Nephron (organoid): ENCODE data around the gene KAT6B.
A peak's percentile ranks its signal among the peaks of the same experiment; 100 is the strongest.
"Not testable (repeated sequence)": the region's sequence is repeated elsewhere in the genome, so short reads cannot be mapped to it uniquely, and the experiment has no call there.

Experiments used
- H3K27ac Mint-ChIP-seq, 3 experiments: 2 replicates each; pipeline ENCODE4 v1.8.0; 2020; ENCODE audit warnings: mixed read lengths in 3 of 3, mild to moderate bottlenecking in 2 of 3, moderate library complexity in 1 of 3
- H3K27me3 Mint-ChIP-seq: 2 replicates; pipeline ENCODE4 v1.8.0; 2021; ENCODE audit warnings: low read depth, mild to moderate bottlenecking, moderate library complexity, mixed read lengths
- H3K36me3 Mint-ChIP-seq: 2 replicates; pipeline ENCODE4 v1.8.0; 2020; ENCODE audit warnings: low read depth, mixed read lengths
- H3K4me1 Mint-ChIP-seq: 2 replicates; pipeline ENCODE4 v1.8.0; 2020; ENCODE audit warnings: mixed read lengths
- H3K4me3 Mint-ChIP-seq, 3 experiments: 2 replicates each; pipeline ENCODE4 v1.8.0; 2020; ENCODE audit warnings: mild to moderate bottlenecking in 3 of 3, mixed read lengths in 3 of 3, moderate library complexity in 2 of 3
- H3K9me3 Mint-ChIP-seq: 2 replicates; pipeline ENCODE4 v1.8.0; 2020; ENCODE audit warnings: mixed read lengths
- TF ChIP-seq, protein P1 (sequence below), 3 experiments: fragments of 200-600 bp; sonication (generic); IDR thresholded peaks; one replicate each; pipeline ENCODE4 v1.5.0; 2021; ENCODE audit warnings: antibody characterized with exemption in 3 of 3; ENCODE audit not compliant: unreplicated experiment in 3 of 3

KAT6B gene

DNA sequence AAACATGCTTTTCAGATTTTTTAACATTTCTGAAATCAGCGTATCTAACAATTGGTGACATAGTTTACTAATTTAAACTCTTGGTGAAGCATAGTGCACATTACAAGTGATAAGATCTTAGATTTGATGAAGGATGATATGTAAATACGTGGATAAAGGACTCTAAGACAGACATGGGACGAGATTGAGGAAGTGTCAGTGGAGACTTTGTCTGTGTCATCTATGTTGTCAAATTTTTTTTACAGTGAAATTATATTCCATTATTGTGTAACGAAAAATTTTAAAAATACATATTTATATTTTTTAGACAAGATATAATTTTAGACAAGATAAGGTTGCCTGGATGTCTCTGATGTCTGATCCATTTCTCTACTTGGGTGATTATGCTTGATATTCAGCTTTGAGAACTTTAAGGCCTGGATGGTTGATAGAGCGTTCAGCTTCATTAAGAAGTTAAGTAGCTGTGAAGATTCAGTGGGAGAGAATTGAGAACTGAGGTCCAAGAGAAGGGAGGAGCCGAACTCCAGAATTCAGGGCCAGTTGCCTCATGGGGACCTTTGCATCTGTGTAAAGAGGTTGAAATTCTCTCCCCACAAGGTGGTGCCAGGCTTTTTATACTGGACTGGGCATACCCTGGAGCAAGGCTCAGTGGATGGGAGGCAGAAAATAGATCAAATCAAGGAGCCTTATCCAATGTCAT lies 62.7 kb downstream of the KAT6B start:
- peak overlapping the region in 1 of 3 experiments; percentile 16 for H3K27ac Mint-ChIP-seq

GRCh38 chr10:74889662-74889998 lies 63.2 kb downstream of the KAT6B start:
- Mint-ChIP-seq H3K27me3 (no peaks in the 10 kb centered on the region), H3K4me1 (peaks cover 29% of the 10 kb centered on the region), H3K4me3 (no peak overlapping the region), H3K27ac (peak overlapping the region in 1 of 3 experiments; percentile 16), H3K9me3 (no peaks in the 10 kb centered on the region), H3K36me3 (no peaks in the 10 kb centered on the region)
- TF ChIP-seq, protein P1, sequence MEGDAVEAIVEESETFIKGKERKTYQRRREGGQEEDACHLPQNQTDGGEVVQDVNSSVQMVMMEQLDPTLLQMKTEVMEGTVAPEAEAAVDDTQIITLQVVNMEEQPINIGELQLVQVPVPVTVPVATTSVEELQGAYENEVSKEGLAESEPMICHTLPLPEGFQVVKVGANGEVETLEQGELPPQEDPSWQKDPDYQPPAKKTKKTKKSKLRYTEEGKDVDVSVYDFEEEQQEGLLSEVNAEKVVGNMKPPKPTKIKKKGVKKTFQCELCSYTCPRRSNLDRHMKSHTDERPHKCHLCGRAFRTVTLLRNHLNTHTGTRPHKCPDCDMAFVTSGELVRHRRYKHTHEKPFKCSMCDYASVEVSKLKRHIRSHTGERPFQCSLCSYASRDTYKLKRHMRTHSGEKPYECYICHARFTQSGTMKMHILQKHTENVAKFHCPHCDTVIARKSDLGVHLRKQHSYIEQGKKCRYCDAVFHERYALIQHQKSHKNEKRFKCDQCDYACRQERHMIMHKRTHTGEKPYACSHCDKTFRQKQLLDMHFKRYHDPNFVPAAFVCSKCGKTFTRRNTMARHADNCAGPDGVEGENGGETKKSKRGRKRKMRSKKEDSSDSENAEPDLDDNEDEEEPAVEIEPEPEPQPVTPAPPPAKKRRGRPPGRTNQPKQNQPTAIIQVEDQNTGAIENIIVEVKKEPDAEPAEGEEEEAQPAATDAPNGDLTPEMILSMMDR (IDR thresholded peaks at IDR 0.05; ENCODE audit: unreplicated experiment in 3 of 3), result no peak

More for the DNA sequence above, 62.7 kb downstream of the KAT6B start:
- H3K4me3 Mint-ChIP-seq, result no peak overlapping the region
- no peaks in the 10 kb centered on the region for H3K27me3 Mint-ChIP-seq
- no peaks in the 10 kb centered on the region for H3K36me3 Mint-ChIP-seq
- TF ChIP-seq, protein P1 (IDR thresholded peaks at IDR 0.05; ENCODE audit: unreplicated experiment in 3 of 3), result no peak
- H3K9me3 Mint-ChIP-seq, result no peaks in the 10 kb centered on the region
- peaks cover 29% of the 10 kb centered on the region for H3K4me1 Mint-ChIP-seq

DNA sequence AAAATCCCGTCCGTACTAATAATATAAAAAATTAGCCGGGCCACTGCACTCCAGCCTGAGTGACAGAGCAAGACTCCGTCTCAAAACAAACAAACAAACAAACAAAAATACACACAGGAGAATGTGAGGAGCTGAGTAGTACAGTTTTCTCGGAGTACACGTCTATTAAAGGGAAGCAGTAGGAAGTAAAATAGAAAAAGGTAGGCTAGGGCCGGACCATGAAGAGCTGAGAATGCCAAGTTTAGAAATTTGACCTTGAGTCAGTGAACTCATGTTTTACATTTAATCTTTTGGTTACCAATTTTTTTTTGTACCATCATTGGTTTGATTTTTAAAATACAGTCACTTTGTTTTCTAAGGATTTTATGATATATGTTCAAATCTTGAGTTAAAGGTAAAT lies 64.1 kb downstream of the KAT6B start:
- Mint-ChIP-seq H3K27ac (no peak overlapping the region), H3K4me3 (no peak overlapping the region), H3K4me1 (peaks cover 29% of the 10 kb centered on the region), H3K36me3 (no peaks in the 10 kb centered on the region), H3K27me3 (no peaks in the 10 kb centered on the region), H3K9me3 (no peaks in the 10 kb centered on the region)
- TF ChIP-seq, protein P1 (IDR thresholded peaks at IDR 0.05; ENCODE audit: unreplicated experiment in 3 of 3), result no peak

DNA sequence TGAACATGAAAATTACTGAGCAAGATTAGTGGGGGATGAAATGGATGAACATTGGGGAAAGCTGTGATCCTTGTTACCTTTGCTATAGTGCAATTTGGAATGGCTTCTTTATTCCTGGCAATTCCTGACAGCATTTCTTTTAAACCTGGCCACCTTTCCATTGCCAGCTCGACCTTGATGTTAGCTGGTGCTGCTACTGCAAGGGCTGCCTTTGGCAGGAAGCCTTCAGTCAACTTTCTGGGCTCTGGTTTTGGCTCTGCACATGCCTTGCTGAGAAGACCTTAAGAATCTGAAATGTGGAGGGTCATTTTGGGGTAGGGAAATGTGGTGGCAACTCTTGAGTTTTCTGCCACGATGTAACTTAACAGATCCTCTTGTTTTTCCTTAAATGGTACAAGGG lies 64.7 kb downstream of the KAT6B start:
- Mint-ChIP-seq H3K36me3 (no peaks in the 10 kb centered on the region), H3K27ac (no peak overlapping the region), H3K4me1 (peaks cover 29% of the 10 kb centered on the region), H3K9me3 (no peaks in the 10 kb centered on the region), H3K27me3 (no peaks in the 10 kb centered on the region), H3K4me3 (no peak overlapping the region)
- TF ChIP-seq, protein P1 (IDR thresholded peaks at IDR 0.05; ENCODE audit: unreplicated experiment in 3 of 3), result no peak

- Mint-ChIP-seq H3K27ac (no peak overlapping the region), H3K36me3 (no peaks in the 10 kb centered on the region), H3K4me1 (peaks cover 40% of the 10 kb centered on the region), H3K4me3 (no peak overlapping the region), H3K27me3 (no peaks in the 10 kb centered on the region), H3K9me3 (no peaks in the 10 kb centered on the region)
- TF ChIP-seq, protein P1 (IDR thresholded peaks at IDR 0.05; ENCODE audit: unreplicated experiment in 3 of 3), result no peak
Observed at GRCh38 chr10:74892839-74893238, 66.4 kb downstream of the KAT6B start.

DNA sequence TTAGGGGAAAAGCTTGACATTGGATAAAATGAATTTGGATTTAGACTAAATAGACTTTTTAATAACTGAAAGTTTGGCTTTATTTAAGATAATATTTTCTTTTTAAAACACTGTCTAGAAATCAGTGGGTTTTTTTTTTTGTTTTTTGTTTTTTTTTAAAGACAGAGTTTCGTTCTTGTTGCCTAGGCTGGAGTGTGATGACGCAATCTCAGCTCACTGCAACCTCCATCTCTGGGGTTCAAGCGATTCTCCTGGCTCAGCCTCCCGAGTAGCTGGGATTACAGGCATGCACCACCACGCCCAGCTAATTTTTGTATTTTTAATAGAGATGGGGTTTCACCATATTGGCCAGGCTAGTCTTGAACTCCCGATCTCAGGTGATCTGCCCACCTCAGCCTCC lies 66.9 kb downstream of the KAT6B start:
- H3K27me3 Mint-ChIP-seq, H3K4me3 Mint-ChIP-seq, H3K9me3 Mint-ChIP-seq, H3K36me3 Mint-ChIP-seq, H3K27ac Mint-ChIP-seq: not testable (repeated sequence)
- peaks cover 37% of the 10 kb centered on the region for H3K4me1 Mint-ChIP-seq
